ENCODE results near the gene SUSD6.
A peak's percentile ranks its signal among the peaks of the same experiment; 100 is the strongest.
"Not testable (repeated sequence)": the region's sequence is repeated elsewhere in the genome, so short reads cannot be mapped to it uniquely, and the experiment has no call there.

SUSD6 gene

DNA sequence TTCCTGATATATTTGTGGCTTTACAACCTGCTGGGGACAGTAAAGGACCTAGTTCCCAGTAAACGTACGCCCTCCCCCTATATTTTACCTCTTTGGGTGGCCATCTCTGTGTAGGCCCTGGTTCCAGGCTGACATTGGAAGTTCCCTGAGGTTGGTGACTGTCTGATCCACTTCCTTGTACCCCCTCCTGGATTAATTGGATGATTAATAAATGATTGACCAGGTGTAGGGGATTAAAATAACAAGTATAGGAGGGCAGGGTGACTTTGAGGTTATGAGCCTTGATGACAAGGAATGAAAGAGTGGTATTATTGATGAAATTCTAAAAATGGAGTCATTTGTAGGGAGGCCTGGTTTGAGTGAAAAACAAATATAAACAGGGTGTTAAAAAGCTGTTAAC, 9.6 kb downstream of the SUSD6 start:
- no peak for DNase-seq (ENCODE audit: low read depth)

DNA sequence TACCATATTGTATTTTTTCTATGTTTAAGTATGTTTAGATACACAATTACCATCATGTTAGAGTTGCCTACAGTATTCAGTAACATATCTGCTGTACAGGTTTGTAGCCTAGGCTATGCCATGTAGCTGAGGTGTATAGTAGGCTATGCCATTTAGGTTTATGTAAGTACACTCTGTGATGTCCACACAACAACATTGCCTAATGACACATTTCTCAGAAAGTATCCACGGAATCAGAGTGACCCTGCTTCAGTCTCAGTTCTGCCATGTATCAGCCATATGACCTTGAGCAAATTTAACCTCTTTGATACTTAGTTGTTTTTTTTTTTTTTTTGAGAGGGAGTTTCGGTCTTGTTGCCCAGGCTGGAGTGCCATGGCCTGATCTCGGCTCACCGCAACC, 12.7 kb downstream of the SUSD6 start:
- no peak for DNase-seq (ENCODE audit: low read depth)

DNA sequence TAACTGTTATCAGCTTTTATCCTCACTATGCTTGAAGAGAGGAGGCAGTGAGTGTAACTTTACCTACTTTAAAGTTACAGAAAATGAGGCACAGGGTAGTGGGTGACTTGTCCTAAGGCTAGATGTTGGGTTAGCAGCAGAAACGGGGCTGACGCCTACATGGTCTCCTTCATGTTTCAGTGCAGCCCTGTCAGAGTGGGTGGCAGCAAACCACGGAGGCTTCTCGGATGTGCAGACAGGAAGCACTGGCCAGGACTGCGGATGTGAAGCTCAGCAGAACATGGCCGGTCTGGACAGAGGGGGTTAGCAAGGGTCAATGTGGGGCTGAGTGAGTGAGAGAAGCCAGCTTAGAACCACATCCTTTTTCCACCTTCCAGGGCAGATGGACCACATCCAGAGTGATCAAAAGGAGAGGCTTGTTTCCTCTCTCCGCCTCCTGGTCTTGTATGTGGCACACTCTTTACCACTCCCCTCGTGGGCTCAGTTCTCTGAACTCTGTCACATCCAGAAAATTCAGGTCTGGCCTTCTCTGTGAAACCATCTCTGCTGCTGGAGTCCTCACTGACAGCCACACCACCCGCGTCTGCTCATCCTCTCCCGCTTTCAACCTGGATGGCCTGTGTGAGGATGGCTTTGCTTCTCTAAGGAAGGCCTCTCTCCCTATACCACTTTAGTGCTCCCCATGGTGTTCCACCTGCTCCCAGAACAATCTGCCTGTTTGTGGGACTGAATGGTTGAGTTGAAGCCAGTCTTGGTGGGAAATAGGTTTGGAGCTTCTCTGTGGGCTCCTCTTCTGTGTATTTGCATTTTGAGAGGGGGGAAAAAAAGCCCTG, 14.1 kb downstream of the SUSD6 start:
- DNase-seq (ENCODE audit: low read depth): peak; percentile 40

DNA sequence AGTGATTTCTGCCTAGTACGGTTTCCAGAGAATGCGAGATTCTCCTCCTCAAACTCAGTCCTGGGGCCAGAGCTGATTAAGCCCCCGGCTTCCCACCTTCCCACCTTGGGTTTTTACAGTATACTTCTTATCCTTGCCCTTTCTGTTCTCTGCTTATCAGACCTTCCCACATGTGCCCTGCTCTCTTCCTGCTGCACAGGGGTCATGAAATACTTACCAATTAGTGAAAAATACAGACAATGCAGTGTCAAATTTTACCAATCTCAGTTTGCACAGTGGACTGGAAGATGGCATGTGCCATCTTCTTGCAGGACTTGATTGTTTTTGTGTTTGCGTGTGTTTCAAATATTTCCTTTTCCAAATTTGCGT, 14.7 kb downstream of the SUSD6 start:
- DNase-seq (ENCODE audit: low read depth): no peak

DNA sequence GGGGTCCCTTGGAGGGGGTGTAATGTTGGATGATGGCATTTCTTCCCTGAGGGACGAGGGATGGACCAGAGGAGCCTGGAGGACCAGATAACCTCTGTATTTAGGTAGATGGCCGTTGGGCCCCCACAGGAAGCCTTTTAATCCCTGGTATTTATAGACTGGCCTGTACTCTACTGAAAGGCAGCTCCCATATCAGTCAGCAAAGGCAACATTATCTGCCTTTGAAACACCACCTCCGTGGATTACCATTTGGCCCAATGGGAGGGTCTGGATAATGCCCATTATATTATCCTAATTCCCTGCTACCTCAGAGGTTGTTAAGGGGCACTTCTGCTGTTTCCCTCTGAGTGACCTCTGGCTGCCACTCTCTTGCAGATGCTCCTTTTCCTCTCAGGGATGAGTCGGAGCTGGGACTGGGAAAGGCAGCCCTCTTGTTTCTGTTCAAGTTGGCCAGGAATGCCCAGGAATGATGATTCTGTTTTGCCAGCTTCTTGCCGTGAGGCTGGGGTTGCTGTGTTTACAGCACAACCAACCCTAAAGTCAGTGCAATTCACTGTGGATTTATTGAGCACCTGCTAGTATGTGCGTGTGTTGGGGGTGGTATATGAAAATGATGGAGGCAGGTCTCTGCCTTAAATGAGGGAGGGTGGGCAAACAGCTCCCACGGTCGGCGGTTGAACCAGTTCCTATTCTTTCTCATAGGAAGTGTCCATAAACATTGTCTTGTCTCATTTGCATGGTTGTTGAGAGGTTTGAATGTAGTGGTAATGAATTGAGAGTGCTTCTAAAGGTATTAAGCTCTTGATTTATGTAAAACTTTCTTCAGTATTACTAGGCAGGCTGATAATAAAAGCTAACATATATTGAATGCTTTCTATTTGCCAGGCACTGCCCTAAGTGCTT, 18.1 kb downstream of the SUSD6 start:
- DNase-seq (ENCODE audit: low read depth): no peak

DNA sequence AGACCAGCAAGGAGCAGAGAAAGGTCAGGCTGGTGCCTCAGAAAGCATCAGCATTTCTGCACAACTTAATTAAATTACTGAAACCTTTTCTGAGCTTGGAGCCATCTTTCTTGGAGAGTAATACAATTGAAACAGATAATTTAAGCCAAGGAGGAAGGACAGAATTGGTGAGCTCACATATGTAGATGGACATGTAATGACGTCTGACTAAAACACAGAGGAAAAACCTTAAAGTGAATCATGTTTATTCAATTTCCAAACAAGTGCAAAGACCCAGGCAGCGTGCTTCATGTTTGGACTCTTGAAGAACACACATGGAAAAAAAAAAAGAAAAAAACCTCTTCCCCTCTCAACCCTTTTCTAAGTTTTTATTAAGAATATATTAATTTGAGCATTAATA, 19.0 kb downstream of the SUSD6 start:
- no peak for DNase-seq (ENCODE audit: low read depth)

DNA sequence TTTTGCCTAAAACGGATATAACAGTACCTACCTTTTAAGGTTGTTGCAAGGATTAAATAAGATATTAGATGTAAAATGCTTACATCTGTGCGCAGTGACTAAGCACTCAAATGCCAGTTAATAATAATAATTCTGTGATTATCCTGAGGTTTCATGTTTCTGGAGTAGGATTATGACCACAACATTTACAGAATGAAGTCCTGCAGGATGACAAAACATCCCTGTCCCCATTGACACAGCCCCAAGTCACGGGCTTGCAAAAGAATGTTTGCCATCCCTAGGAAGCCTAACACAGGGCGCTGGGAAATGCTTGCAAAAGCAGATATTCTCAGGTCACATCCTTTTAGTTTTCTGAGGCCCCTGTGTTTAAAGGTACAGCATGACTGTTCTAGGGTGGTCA, 20.1 kb downstream of the SUSD6 start:
- DNase-seq (ENCODE audit: low read depth): no peak

DNA sequence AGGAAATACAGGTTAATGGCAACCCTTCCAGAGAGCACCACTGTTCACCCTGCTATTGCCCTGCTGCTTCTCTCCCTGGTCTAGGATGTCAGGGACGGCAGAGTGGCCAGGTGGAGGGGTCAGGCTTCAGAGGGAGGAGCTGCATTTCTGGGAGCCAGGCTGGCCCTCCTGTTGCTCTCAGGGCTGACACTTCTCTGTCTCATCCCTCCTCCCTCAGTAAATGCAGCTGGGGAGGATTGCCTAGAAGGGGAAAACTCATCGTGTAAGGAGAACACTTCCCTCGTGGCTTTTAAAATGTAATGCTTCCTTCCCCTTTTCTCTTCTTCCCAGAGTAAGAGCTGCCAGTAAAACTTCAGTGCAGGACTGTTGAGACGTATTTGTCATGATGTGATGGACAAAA, 20.8 kb downstream of the SUSD6 start:
- DNase-seq (ENCODE audit: low read depth): no peak

DNA sequence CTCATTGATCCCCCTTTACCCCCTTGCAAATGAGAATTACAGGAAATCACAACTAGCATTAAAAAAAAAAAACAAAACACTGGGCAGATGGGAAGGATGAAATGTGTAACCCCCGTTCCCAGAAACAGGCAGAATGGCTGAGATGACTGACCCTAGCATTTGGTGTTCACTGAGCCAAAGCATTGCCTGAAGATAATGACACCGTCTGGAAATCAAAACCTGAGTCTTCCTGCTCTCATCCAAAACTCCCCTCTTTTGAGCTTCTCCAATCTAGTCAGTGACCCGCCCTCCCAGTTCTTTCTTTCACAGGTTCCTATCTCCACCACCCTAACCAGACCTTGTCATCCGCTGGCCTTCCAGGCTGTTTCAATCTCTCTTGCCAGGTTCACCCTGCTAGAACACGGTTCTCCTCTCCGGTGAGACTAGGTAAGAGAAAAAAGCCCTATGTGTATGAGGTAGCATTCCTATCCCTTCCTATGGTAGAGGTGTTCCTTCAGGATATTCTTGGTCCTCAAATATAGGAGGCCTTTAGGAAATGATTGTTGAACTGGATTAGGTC, 21.3 kb downstream of the SUSD6 start:
- DNase-seq (ENCODE audit: low read depth): no peak

DNA sequence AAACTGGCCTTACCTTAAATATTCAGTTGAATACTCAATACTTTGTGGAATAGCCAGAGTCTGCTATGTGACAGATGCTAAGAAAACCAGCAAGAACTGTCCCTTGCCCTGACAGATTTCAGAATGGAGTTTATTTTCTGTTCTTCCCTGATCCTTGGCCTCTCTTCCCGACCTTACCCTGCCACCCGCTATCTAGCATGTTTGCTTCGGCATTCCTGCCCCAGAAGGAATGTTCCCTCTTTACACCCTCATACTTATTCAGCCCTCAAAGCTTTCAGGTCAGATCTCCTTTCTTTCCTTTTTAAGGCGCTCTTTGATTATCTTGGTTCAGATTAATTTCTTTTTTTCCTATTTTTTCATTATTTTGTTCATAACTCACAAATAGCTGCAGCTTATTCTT, 21.8 kb downstream of the SUSD6 start:
- DNase-seq (ENCODE audit: low read depth): no peak

DNA sequence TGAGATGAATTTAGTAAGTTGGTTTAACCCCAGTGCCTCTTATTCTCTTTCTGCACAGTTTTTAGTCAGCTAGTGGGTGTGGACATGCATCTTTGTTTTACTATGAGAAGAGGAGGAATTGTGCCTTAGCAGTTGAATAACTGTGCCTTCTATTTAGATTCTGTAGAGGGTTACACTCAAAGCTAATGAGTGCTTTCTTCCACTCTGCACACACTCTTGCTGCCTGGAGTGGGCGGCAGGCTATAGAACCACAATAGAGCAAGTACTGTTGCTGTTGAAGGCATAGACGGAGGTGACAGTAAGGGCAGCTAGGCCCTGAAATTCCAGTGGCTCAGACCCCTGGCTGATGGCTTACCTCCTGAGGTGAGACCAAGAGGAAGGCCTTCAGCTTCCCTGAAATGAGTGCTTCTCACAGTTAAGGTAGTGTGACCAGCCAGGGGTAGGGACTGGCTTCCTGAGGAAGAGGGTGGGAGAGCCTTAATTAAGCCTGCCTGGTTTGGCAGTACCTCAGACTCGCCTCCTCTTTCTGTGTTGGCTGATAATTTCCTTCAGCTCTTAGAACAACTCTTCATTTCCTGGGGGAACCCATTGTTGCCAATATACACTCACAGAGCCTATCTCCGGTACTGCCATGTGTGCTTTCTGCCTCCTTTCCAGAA, 24.7 kb downstream of the SUSD6 start:
- no peak for DNase-seq (ENCODE audit: low read depth)

DNA sequence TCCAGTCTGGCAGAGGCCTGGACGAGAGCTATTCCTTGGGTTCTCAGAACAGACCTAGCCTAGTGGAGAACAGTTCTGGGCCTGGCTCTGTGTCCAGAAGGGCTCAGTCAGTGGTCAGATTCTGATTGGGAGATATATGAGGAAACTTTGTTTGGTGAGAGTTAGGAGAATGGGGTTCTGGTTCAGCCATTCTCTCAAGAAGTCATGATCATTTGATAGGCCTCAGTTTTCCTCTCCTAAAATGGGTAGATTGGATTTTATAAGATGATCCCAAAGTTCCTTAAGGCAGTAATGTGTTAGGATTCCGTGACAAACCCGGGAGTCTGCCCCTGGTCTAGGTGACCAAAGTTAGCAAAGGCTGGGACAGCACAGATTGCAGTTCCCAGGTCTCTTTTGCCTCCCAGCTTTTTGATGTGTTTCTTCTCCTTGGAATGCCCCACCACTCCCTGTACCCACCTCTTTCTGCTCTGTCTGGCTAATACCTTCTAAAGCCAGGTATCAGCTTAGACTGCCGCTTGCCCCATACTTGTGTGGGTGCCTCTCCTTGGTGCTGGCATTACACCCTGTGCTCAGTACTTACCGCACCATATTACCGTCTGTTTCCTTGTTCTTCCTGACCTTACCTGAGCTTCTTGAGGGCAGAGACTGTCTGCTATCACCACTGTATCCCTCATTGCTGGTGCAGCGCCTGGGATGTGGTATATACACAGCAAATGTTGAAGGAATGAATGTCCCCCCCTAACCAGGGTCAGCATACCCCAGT, 25.5 kb downstream of the SUSD6 start:
- no peak for DNase-seq (ENCODE audit: low read depth)

DNA sequence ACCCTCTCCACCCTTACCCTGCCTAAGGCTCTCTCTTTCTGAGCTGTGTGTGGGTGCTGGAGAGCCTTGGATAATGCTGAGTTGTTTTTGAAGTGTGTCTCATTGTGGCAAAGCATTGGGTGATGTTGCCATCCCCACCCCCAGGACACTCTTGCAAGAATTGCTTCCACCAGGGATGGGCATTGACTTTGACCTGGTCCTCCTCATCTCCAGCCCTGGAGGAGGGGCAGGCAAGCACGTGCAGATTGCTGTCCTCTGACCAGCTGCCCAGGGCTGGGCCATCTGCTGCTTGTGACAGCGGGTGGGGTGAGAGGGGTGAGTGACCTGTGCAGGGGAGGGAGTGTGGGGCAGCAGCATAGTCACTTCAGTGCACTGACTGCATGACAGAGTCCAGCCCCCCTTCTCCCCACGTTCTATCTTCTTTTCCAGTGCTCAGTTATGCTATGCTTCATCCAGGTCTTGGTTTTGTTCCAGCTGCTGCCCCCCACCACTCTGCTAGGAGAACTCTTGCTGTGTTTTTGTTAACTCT, 26.2 kb downstream of the SUSD6 start:
- no peak for DNase-seq (ENCODE audit: low read depth)

DNA sequence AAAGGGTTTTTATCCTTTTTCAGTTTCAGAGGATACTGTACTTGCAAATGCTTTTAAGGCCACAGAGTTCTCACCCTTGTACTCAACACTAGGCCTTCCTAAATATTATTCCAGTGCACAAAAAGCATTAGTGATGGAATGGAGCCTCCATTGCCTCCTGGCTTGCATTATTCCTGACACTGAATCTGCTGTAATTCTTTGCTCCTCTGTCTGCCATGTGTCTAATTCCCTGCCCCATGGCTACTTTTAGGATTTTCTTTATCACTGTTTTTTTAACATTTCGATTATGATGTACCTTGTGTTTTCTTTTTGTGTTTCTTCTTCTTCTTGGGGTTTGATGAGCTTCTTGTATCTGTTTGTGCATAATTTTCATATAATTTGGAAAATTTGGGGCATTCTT, 29.5 kb downstream of the SUSD6 start:
- DNase-seq (ENCODE audit: low read depth): no peak

DNA sequence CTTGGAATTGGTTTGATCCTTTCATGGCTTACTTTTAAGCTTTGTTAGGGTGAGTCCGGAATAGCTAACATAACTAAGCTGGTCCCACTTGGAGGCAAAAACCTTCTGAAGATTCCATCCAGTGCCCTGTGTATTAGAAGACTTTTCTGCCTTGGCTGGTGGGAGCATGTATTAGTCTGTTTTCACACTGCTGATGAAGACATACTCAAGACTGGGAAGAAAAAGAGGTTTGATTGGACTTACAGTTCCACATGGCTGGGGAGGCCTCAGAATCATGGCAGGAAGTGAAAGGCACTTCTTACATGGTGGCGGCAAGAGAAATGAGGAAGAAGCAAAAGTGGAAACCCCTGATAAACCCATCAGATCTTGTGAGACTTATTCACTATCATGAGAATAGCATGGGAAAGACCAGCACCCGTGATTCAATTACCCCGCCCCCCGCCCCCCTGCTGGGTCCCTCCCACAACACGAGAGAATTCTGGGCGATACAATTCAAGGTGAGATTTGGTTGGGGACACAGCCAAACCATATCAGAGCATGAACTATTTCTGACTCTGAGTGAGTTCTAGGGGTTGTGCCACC, 30.9 kb downstream of the SUSD6 start:
- not testable (repeated sequence) for DNase-seq (ENCODE audit: low read depth)

DNA sequence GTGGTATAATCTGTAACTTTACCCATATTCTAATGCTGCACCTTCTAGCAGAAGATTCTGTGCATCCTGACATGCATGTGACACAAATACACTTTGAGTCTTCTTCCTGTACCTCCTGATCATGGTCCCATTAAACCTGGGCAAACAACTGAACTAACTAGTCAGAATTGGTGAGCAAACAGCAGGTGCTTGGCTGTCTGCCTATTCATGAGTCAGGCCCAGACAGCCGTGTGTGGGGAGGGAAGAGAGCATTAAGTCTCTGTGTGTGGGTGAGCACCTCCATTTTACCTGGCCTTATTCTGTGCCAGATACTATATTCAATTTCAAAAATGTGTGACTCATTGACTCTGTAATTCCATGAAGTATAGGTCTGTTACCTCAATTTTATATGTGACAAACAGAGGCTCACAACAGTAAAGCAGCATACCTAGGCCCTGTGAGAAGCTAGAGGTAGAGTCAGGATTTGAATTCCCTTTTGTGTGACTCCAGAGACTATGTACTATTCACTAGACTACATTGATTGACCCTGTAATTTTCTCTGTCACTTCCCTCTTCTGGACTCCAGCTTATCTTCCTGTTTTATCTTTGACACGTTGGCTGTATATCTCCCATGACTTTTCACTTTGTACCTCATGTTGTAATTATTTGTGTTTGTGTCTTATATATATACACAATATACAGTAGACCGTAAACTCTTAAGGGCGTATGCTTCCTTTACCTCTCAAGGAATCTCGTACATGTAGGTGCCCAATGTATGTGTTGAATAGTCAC, 32.2 kb downstream of the SUSD6 start:
- peak; percentile 45 for DNase-seq (ENCODE audit: low read depth)

DNA sequence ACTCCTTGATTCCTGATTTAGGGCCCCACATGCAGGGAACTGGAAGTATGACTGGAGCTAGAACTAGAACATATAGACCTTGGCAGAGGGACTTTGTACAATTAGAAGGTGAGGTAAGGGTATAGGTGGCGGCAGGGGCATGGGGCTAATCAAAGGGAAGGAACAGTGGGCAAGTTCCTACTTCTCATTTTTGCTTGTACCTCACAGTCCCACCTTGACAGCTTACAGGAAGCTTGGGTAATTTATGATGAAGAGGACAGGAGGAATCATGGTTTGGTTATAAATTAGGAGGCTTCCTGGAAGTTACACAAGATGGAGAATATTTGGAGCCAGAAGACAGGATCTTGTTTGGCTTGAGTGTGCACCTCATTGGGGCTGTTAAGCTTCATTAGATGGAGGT, 33.4 kb downstream of the SUSD6 start:
- DNase-seq (ENCODE audit: low read depth): no peak

DNA sequence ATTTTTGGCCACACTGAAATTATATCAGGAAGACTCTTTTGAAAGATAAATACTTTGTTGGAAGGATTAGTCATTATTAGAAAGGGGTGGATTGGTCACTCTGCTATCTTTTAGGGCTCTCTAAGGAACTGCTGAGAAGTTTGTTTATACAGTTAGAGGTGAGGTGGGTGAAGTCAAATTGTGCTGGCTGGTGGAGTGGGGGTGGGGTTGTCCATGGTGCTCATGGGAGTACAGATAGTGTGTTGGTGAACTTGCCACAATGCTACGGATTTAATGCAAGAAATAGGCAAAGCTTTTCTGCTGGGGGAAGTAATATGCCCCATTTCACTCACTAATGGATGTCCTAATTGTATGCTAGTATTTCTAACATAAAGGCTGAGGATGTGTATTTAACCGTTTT, 35.8 kb downstream of the SUSD6 start:
- DNase-seq (ENCODE audit: low read depth): no peak

DNA sequence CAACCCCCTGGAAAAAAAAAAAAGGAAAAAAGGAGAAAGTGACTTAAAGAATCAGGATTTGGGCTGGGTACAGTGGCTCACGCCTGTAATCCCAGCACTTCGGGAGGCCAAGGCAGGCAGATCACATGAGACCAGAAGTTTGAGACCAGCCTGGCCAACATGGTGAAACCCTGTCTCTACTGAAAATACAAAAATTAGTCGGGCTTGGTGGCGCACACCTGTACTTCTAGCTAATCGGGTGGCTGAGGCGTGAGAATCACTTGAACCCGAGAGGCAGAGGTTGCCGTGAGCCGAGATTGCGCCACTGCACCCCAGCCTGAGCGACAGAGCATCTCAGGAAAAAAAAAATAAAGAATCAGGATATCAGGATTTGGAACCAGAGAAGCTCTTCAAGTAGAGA, 36.2 kb downstream of the SUSD6 start:
- not testable (repeated sequence) for DNase-seq (ENCODE audit: low read depth)
